NCI-H2196 (cell line): ENCODE results near the gene XRCC6.
"Not testable (repeated sequence)": the region's sequence is repeated elsewhere in the genome, so short reads cannot be mapped to it uniquely, and the experiment has no call there.

ENCODE experiments used
- DNase-seq: peaks from one replicate; lab custom pipeline; 2025; ENCODE audit not compliant: unreplicated experiment; lab: John Stamatoyannopoulos, UW

XRCC6 gene

DNA sequence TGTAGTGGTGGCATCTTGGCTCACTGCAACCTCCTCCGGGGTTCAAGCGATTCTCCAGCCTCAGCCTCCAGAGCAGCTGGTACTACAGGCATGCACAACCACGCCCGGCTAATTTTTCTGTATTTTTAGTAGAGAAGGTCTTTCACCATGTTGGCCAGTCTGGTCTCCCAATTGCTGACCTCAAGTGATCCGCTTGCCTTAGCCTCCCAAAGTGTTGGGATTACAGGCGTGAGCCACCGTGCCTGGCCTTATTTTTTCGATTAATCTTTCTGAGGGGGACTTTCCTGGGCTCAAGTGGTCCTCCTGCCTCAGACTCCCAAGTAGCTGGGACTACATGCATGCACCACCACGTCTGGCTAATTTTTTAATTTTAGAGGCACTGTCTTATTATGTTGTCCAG, 62.0 kb downstream of the XRCC6 start:
- DNase-seq: no peak

DNA sequence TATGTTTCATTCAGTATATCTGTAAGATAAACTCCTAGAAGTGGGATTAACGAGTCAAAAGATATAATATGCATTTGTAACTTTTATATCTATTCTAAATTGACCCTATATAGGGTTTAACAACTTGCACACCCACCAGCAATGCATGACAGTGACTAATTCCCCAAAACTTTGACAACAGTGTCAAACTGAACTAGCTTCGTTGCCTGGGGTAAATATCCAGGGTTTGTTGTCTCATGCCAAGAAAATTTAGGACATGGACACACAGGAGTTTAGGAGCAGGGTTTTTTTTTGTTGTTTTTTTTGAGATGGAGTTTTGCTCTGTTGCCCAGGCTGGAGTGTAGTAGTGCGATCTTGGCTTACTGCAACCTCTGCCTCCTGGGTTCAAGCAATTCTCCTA, 62.5 kb downstream of the XRCC6 start:
- DNase-seq: no peak

DNA sequence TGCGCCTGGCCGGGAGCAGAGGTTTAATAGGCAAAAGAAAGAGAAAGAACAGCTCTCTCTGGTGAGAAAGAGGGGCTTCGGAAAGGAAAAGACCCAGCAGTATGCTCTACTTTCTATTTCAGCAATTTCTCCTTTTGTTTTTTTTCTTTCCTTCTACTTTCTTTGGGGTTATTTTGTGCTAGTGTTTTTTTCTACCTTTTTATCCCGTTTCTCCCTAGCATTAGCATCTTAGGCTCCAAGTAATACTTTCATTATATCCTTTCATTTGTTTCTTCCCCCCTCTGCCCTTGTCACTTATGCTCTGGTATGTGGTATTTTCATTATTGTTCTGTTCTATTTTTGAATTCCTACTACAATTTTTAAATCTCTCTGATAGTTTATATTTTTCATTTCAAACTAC, 63.1 kb downstream of the XRCC6 start:
- DNase-seq: no peak

GRCh38 chr22:41686890-41687289, 65.8 kb downstream of the XRCC6 start:
- DNase-seq: not testable (repeated sequence)

- no peak for DNase-seq
These were observed 66.8 kb downstream of the XRCC6 start for GRCh38 chr22:41687901-41688364.

DNA sequence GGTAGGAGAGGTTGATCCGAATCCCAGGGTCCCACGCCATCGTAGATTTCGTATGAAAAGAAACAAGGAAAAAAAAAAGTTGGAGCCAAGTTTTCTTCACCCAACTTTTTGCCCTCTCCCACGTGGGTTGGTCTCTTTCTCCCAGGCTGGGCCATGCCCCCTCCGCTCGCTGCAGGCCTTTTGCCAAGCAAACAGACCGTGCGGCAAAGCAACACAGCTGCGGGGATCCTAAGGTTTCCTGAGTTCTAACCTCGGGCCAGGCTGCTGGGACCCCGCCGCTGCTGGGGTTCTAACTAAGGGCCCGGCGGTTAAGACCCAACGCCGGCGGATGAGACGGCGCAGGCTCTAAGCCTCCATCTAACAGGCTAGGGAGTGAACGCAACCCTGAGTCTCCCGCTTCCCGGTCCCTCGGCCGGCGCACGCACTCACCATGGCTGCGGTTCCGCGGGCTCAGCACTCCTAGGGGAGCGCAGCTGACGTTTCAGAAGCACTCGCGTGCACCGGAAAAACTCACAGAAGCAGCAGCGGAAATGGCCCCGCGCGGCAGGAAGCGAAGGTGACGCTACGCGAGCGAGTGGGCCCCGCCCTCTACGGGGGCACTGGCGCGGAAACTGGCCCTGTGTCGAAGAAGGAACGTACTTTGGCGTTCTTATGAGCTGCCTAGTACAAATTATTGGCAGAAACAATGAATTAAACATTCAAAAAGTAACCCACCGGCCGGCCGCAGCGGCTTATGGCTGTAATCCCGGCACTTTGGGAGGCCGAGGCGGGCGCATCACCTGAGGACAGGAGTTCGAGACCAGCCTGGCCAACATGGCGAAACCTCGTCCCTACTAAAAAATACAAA, 67.5 kb downstream of the XRCC6 start, which contains the start of gene SNU13:
SNU13 (minus strand) TSS at position 503 of the 847 bp plus-strand sequence; CDS start at position 432, 71 bp downstream.
- peak; percentile 91 for DNase-seq

- no peak for DNase-seq
These were observed 69.4 kb downstream of the XRCC6 start for GRCh38 chr22:41690476-41690875.

DNA sequence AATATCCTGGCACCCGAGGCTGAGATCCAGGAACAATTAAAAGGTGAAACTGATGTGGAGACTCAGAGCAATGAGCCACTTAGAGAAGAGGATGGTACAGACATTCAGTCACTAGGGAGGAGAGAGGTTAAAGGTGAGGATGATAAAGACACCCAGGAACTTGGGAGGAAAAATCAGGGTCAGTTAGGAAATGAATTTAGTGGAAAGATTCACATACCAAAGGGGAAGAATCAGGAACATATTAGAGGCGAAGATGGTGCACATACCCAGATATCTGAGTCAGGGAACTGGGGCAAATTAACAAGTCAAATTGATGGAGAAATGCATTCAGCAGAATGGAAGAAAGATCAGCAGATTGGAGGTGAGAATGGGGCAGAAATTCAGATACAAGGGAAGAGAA, 74.1 kb downstream of the XRCC6 start:
- DNase-seq: no peak

DNA sequence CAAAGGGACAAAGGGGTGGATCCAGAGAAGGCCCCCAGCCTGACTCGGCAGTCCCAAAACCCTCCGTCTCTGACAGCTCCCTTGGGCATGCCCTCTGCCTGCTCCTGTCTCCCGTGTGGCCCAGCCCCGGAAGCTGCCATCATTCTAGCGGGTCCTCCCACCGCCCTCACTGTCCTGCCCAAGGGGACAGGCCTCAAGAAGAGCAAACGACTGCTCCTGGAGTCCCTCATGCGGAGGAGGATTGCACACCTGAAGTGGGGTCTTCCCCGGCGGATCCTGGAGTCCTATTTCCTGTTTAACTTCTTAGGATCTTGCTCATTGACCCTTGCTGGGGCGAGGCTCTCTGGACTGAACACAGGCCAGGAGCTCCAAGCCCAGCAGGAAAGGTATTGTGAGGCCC, 75.6 kb downstream of the XRCC6 start:
- DNase-seq: no peak

GRCh38 chr22:41697126-41697775, 76.2 kb downstream of the XRCC6 start:
- peak; percentile 92 for DNase-seq

- DNase-seq: no peak
These were observed 78.4 kb downstream of the XRCC6 start, which contains the start of gene MEI1 for GRCh38 chr22:41699264-41700107. TSS of gene MEI1 (plus strand) at chr22:41699503. CDS start at chr22:41699539, 36 bp downstream.

DNA sequence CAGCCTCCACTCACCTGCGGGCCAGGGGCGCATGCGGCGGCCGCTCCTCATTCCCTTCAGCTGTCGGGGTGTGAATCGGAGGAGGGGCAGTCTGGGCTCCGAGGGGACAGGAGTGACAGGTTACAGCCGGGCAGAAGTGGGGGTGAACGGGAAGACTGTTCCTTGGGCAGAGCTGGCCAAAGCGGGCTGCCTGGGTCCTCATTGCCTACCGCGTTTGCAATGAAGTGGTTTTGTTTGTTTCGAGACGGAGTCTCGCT, 78.9 kb downstream of the XRCC6 start:
- no peak for DNase-seq

GRCh38 chr22:41702763-41703162, 81.7 kb downstream of the XRCC6 start:
- DNase-seq: no peak

GRCh38 chr22:41709341-41709740, 88.2 kb downstream of the XRCC6 start:
- DNase-seq: no peak

DNA sequence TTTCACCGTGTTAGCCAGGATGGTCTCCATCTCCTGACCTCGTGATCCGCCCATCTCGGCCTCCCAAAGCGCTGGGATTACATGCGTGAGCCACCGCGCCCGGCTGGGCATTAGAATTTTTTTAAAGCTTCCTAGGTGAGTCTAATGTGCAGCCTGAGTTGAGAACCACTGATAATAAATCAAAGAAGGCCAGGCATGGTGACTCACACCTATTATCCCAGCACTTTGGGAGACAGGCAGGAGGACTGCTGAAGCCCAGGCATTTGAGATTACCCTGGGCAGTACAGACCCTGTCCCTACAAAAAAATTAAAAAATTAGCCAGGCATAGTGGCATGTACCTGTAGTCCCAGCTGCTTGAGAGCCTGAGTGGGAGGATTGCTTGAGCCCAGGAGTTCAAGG, 91.9 kb downstream of the XRCC6 start:
- DNase-seq: no peak
